OCI-M2 (cell line): ENCODE results near the gene AP2A2.
"Not testable (repeated sequence)": the region's sequence is repeated elsewhere in the genome, so short reads cannot be mapped to it uniquely, and the experiment has no call there.

Experiments used
- DNase-seq: peaks from one replicate; lab custom pipeline; 2025; ENCODE audit not compliant: unreplicated experiment; lab: John Stamatoyannopoulos, UW

The AP2A2 gene

DNA sequence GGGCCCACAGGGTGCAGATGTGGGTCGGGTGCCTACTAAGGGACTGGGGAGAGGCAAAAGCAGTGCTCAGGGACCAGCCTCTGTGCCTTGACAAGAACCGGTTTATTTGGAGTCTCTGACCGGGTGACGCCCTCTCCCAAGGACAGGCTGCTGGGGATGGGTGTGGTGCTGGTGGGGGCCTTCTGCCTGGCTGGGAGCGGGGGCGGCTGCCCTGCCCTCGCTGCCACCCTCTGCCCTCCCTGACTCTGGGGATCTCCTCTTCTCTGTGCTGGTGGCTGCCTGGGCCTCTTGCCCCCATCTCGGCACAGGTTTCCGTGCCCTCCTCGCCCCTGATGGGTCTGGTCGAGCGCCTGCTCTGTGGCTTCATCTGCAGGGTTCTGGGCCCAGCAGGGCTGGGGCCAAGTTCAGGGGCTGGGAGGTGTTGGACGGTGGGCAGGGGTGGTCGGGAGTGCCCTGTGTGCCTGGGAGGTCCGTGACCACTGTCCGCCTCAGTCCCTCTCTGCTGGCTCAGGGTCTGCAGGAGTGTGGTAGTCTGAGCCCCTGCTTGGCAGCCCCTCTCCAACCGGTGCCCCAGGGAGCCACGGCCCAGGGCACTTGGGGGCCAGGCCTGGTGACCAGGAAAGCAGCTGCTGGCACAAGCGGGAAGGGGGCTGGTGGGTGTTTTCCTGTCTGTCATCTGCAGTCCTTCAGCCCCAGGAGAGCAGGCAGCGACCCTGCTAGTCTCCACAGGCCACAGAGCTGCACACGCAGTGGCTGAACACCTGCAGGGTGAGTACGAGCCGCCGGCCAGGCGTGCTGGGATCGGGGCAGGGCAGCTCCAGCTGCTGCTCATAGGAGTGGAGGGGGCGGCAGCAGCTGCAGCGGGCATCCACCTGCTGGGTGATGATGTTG is 87.3 kb downstream of the AP2A2 start:
- DNase-seq = no peak

DNA sequence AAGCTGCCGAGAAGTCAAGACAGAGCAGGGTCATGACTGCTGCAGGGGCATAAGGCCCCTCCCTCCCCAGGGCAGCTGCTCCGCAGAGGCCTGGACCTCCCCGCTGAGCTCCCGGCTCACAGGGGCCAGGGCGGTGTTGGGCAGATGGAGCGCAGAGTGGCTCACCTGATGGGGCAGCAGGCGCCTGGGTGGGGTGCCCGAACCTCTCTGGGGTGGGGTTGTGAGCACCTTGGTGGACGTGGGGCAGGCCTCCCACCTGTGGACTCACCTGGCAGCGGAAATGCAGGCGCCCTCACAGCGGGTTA is 87.9 kb downstream of the AP2A2 start:
- DNase-seq = no peak

DNA sequence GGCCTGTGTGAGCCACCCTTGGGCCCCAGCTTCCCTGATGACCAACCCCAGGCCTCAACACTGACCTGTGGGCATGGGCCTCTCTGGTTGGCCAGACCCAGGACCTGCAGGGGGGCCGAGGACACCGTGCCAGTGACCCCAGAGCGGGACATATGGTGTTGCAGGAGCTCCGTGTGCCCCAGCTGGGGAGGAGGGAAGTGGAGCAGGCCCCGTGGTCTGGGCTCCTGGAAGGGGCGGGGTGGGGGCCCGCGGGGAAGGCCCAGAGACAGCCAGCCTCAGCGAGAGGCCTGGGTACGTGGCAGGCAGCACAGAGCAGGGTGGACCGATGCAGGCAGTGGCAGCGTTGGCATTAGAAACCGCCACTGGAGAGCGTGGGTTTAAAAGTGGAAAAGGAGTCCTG is 88.6 kb downstream of the AP2A2 start:
- no peak for DNase-seq

DNA sequence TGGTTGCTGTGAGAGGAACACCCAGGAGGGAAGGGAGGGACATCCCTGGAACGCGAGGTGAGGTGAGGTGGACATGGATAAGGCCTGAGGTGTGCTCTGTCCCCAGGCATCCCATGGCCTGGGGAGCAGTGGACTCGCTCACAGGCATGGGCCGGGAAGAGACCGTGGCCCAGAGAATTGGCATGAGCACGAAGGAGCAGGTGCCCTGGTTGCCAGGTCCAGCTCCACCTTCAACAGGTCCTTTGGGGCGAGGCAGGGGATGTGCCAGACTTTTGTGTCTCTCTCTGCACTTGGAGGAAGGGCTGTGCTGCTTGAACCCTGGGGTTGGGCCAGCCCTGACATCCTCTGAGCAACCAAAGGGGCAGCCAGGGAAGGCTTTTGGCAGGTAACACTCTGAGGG is 89.4 kb downstream of the AP2A2 start:
- no peak for DNase-seq

DNA sequence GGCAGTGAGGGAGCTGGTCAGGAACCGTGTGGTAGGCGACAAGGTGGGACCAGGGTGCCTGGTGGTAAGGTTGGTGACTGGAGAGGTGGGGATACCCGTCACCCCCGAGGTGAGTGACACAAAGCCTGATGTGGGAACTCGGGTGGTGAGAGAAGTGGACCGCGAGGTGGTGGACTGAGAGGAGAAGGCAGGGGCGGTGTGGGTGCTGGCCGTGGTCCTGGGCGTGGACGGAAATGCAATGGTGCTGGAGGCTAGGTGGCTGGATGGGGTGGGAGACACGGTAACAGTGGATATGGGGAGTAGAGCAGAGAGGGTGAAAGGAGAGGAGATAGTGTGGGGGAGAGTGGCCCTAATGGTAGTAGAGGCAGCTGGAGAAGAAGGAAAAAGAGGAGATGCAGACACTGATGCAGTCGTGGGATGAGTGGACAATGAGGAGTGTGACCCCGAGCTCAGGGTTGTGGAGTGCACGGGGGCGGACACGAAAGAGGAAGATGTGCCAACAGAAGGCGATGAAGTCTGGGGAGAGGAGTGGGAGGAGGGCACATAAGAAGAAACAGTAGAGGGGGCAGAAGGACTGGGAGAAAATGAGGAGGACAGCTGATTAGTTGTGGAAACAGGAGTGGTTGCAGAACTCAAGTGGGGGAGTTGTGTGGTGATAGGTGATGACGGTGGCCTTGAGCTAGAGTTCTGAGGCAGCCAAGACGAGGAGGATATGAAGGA is 90.3 kb downstream of the AP2A2 start:
- no peak for DNase-seq

DNA sequence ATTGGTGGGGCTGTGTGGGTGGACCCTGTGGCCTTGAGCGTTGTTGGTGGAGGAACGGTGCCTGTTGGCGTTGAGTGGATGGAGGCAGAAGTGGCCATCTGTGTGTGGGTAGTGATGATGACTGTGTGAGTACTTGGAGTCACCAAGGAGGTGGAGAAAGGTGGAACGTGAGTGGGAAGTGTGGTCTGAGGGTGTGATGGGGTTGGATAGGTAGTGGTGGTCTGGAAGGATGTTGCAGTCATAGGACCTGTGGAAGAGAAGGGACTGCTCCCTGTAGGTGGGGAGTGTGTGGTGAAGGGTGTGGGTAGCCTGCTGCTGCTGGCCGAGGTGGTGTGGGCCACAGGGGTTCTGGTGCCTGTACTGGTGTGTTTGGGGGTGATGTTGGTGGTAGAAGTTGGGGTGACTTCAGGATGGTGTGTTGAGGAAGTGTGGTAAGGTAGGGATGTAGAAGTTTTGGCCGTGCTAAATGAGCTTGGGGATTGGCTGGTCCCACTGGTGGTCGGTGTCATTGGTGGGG is 91.0 kb downstream of the AP2A2 start:
- not testable (repeated sequence) for DNase-seq

DNA sequence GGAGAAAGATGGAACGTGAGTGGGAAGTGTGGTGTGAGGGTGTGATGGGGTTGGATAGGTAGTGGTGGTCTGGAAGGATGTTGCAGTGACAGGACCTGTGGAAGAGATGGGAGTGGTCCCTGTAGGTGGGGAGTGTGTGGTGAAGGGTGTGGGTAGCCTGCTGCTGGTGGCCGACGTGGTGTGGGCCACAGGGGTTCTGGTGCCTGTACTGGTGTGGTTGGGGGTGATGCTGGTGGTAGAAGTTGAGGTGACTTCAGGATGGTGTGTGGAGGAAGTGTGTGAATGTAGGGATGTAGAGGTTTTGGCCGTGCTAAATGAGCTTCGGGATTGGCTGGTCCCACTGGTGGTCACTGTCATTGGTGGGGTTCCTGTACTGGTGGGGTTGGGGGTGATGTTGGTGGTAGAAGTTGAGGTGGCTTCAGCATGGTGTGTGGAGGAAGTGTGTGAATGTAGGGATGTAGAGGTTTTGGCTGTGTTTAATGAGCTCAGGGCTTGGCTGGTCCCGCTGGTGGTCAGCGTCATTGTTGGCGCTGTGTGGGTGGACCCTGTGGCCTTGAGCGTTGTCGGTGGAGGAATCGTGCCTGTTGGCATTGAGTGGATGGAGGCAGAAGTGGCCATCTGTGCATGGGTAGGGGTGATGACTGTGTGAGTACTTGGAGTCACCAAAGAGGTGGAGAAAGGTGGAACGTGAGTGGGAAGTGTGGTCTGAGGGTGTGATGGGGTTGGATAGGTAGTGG is 91.8 kb downstream of the AP2A2 start:
- no peak for DNase-seq

DNA sequence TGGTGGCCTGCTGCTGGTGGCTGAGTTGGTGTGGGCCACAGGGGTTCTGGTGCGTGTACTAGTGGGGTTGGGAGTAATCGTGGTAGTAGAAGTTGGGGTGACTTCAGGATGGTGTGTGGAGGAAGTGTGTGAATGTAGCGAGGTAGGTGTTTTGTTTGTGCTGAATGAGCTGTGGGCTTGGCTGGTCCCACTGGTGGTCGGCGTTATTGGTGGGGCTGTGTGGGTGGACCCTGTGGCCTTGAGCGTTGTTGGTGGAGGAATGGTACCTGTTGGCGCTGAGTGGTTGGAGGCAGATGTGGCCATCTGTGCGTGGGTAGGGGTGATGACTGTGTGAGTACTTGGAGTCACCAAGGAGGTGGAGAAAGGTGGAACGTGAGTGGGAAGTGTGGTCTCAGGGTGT is 92.4 kb downstream of the AP2A2 start:
- DNase-seq = no peak

DNA sequence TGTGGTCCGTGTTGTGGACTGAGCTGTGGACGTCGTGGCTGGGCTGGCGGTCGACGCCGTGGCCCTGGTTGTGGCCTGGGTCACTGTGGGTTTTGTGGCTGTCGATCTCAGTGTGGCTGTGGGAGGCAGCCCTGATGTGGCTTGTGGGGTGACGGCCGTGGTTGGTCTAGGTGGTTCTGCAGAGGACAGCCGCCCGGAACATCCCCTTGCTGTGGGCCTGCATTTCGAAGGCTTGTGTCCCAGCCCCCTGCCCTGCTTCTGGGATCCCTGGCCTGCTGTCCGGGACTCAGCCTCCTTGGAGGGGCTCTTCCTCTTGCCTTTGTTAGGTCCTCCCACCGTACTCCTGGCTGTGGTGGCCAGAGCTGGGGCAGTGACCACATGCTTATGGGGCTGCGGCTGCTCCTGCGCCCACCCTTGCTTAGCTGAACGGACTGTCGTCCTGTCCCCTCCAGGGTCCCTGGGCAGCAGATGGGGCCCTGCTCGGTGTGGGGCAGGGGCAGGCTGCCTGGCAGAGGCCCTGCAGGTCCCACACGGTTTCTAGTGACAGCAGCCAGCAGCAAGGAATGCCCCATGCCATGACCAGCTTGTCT is 93.7 kb downstream of the AP2A2 start:
- no peak for DNase-seq

DNA sequence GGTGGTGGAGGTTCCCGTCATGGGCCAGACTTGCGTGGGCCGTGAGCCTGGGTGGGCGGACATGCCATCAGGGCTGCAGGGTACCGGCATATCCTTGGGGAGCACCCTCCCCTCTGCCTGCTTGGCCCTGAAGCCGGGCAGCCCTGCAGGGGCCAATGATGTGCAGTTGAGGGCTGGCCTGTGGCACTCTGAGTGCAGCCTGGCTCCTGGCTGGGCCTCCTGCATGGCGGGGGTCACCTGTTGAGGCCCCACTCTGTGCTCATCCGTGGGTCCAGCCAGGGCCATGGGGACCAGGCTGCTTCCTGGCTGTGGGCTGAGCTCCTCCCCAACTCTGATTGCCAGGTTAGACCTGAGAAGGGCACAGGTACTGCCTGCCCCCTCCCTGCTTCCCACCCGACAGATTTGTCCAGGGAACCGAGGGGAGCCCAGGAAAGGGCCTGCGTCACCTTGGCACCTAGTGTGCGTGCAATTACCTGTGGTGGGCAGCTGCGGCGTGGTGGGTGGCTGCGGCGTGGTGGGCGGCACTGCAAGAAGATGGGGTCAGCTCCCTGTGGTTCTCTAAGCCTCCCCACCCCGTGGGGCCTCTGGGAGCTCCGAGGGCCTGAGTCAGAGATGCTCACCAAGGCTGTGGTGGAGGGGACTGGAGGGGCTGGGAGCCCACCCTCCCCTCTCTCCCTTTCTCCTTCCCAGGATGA is 94.7 kb downstream of the AP2A2 start:
- no peak for DNase-seq

DNA sequence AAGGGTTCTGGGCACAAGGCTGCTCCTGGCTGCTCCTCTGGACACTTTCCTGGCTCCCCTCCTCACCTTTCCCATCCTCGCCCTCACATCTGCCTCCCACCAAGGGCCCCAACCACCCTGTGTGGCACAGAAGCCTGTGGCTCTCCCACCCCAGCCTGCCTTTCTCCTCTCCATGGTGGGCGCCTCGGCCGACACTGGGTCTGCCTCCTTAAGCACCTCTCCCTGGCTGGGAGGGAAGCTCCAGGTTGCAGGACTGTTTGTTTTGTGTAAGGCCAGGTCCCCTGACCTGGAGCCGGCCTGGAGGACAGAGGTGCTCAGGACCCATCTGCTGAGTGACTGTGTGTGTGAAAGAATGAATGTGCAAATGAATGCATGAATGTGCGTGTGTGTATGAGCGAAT is 96.7 kb downstream of the AP2A2 start:
- DNase-seq = no peak

DNA sequence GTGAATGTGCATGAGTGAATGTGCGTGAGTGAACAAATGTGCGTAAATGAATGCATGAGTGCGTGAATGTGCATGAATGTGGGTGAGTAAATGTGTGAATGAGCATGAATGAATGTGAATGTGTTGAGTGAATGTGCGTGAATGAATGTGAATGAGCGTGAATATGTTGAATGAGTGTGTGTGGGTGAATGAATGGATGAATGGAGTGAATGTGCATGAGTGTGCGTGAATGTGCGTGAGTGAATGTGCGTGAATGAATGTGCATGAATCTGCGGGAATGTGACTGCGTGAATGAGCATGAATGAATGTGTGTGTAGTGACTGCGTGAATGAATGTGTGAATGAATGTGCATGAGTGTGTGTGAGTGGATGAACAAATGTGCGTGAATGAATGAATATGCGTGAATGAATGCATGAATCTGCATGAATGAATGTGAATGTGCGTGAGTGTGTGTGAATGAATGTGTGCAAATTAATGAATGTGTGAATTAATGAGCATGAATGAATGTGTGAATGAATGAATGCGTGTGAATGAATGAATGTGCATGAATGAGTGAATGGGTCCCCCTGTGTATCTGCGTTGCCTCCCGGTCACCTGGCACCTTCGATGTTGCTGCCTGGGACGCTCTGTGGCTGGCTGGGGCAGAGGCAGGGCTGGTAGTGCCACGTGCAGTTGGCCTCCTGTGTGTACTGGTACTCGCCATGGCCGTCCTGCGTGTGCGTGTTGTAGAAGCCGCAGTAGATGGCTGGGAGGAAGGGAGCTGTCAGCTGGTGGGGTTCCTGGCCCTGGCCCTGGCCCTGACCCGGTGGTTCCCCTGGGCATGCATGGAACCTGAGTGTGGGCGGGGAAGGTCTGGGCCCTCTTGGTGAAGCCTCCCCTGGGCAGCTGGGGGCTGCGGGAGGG is 97.5 kb downstream of the AP2A2 start:
- no peak for DNase-seq

DNA sequence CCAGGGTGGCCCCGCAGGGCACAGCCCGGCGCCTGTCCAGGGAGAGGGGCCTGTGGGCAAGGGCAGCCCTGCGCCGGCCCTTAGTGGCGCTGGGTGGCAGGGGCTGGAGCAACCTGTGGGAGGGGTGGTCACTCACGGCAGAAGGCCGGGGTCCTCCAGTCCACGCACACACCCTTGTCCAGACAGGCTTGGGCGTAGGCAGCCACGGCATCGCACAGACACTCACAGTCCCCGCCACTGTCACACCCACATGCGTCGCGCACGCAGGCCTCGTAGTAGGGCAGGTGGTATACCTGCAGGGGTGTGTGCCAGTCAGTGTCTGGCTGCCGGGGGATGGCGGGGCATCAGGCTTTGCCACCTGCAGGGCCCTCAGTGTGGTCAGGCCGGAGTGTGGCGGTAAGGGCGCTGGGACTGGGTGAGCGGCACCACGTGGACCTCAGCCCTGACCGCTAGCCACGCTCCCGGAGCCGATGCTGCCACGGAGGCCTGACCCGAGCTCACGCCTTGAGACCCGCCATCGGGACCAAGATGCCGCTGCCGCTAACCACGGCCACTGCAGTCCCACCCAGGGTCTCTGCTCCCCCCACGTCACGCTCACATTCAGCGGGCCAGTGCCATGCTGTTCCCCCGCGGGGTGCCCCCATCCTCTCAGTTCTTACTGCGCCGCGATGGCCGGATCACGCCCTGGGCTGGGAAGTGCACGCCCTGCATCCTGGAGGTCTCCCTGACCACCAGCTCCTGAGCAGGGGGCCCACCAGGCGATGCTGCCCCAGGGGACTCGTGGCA is 98.3 kb downstream of the AP2A2 start:
- DNase-seq = no peak

DNA sequence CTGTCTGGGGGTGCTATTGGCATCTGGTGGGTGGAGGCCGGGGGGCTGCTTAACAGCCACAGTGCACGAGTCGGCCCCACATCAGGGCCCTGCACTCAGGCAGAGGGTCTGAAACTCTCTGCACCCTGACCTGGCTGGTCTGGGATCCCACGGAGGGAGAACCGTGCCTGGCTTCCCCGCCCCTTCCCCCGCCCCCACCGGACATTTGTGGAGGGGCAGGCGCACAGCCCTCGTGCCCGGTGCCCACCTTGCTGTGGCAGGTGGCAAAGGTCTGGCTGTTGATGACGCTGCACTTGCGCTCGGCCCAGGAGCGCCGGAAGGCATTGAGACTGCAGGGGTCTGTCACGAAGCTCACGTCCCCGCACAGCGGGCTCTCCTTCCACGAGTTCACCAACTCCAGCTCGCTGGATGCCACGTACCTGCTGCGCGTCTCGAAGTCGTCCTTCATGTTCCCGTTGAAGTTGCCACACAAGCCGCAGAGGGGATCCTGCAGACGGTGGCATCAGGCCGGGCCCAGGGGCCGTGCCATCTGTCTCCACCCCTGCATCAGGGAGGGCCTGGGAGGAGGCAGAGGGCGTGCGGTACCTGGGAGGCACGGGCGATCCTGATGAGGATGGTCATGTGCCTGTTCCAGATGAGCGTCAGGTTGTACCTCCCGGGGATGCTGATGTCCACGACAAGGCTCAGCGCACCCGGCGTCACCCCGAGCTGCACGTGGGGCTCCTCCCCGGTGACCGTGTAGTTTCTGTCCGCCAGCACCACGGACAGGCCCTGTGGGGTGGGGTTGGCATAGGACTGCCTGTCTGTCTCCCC is 99.1 kb downstream of the AP2A2 start:
- DNase-seq = no peak

DNA sequence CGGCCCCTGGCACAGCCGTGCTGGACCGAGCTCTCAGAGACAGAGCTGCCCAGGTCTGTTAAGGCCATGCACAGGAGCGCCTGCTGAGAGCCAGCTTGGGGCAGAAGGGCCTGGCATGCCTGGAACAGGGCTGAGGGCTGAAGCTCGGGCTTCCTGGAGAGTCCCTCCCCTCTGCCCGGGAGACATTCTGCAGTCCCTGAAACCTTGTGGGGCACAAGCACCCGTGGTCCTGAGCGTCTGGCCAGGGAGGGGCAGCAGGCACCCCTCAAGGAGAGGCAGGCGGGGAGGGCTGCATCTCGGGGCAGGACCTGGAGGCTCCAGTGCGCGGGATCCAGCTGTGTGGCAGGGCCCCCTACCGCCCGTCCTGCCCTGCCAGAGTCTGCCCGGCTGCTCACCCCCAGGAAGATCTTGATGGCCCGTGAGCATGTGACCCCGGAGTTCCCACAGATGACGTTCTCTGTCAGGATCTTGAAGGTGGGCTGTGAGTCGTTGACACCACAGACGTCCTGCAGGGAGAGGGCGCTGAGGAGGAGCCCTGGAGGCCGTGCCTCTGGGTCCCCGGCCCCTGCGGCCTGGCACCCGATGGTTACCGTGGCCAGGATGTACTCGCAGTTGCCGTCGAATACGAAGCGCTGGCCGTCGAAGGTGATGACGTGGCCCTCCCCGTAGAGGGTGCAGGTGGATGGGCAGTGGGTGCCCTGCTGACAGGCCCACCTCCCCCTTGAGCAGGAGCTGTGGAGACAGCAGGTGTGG is 99.9 kb downstream of the AP2A2 start:
- DNase-seq = no peak

DNA sequence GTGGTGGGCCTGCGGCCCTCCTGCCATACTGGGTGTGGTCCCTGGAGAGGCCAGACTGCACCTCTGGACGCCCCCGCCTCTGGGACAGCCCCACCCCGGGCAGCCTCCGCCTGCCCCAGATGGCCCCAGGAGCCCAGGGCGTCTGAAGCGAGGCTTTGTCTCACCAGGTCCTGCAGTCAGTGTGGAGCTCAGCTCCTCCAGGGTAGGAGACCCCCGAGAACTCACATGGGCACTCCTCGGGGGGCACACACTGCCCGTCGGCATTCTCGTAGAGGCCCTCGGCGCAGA is 100.4 kb downstream of the AP2A2 start:
- no peak for DNase-seq

DNA sequence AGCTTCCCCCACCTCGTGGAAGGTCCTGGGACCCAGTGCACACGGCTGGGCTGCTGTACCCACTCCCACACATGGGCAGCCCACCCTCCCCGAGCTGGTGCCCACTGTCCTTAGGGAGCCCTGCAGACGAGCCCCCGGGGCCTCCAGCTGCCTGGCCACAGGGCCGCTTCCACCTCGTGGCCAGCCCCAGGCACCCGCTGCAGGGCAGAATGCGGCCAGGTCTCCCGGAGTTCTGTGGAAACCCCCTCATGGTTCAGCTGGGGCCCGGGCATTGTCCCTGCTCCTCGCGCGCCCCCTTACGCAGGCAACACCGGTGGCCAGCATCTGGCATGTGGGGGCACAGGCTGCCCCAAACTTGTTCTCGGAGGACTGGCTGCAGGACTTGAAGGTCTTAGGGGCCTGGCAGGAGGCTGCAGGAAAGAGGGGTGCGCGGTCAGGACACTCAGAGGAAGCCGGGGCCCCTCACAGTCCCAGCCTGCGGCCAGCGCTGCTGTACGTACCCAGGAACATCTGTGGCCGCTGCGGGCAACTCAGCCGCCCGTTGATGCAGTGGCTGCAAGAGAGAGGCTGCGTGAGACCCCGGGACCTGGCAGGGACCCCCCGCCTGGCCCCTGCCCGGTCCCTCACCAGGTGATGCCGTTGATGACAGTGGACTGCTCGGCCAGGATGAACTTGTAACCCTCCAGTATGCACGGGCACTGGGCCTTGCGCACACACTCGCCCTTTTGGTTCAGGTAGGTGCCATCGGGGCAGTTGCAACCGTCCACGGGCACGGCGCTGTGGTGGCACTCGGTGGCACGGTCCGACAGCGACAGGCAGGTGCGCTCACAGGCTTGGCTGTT is 101.2 kb downstream of the AP2A2 start:
- no peak for DNase-seq
